SK-N-SH treated with all-trans-retinoic acid at 6 μM for 48 hours (cell line): ENCODE measurements around the gene PCGF5.
A peak's percentile ranks its signal among the peaks of the same experiment; 100 is the strongest.

Experiments
- ATAC-seq: fragments of 200-7000 bp; cut with Tn5 transposase; 3 replicates; pipeline ENCODE4 v1.9.1; 2020; ENCODE audit warnings: mild to moderate bottlenecking, moderate library complexity
- ARNTL ChIP-seq: fragments of 450-650 bp; formaldehyde crosslinking; IDR thresholded peaks from 2 replicates; pipeline ENCODE4 v1.5.0; 2020; ENCODE audit warnings: low read depth, mild to moderate bottlenecking, moderate library complexity, borderline replicate concordance
- BACH2 ChIP-seq: fragments of 250-450 bp; sonication (Bioruptor Pico); IDR thresholded peaks from 2 replicates; pipeline ENCODE4 v1.9.0; 2021; ENCODE audit warnings: mild to moderate bottlenecking, borderline replicate concordance
- CREB5 ChIP-seq: fragments of 250-450 bp; sonication (Bioruptor Pico); IDR thresholded peaks from 2 replicates; pipeline ENCODE4 v1.5.1; 2020; ENCODE audit warnings: low read depth, mild to moderate bottlenecking, moderate library complexity
- CSDC2 ChIP-seq: fragments of 250-450 bp; sonication (Bioruptor Pico); IDR thresholded peaks from 2 replicates; pipeline ENCODE4 v1.5.0; 2020; ENCODE audit warnings: mild to moderate bottlenecking, moderate library complexity
- CSRNP3 ChIP-seq: fragments of 250-450 bp; sonication (Bioruptor Pico); IDR thresholded peaks from 2 replicates; pipeline ENCODE4 v1.5.1; 2021; ENCODE audit warnings: mild to moderate bottlenecking, moderate library complexity
- ESRRG ChIP-seq: fragments of 250-450 bp; sonication (Bioruptor Pico); IDR thresholded peaks from 2 replicates; pipeline ENCODE4 v1.6.1; 2021; ENCODE audit warnings: mild to moderate bottlenecking
- GLIS3 ChIP-seq: fragments of 250-450 bp; sonication (Bioruptor Pico); IDR thresholded peaks from 2 replicates; pipeline ENCODE4 v1.5.0; 2020; ENCODE audit warnings: mild to moderate bottlenecking, moderate library complexity
- ISL1 ChIP-seq: fragments of 250-450 bp; sonication (Bioruptor Pico); IDR thresholded peaks from 2 replicates; pipeline ENCODE4 v2.1.2; 2022; ENCODE audit warnings: mild to moderate bottlenecking, moderate library complexity
- OSR1 ChIP-seq: fragments of 250-450 bp; sonication (Bioruptor Pico); IDR thresholded peaks from 2 replicates; pipeline ENCODE4 v1.8.0; 2022; ENCODE audit warnings: moderate library complexity, mild to moderate bottlenecking, inconsistent platforms
- PATZ1 ChIP-seq: fragments of 250-450 bp; sonication (Bioruptor Pico); IDR thresholded peaks from 2 replicates; pipeline ENCODE4 v1.8.0; 2020; ENCODE audit warnings: mild to moderate bottlenecking, moderate library complexity, borderline replicate concordance
- POU6F1 ChIP-seq: fragments of 250-450 bp; sonication (Bioruptor Pico); IDR thresholded peaks from 2 replicates; pipeline ENCODE4 v1.8.0; 2021; ENCODE audit warnings: low read depth, mild to moderate bottlenecking, moderate library complexity, borderline replicate concordance
- PPARA ChIP-seq: fragments of 250-450 bp; sonication (Bioruptor Pico); IDR thresholded peaks from 2 replicates; pipeline ENCODE4 v1.5.0; 2020; ENCODE audit warnings: mild to moderate bottlenecking, borderline replicate concordance
- RARB ChIP-seq: fragments of 250-450 bp; sonication (Bioruptor Pico); IDR thresholded peaks from 2 replicates; pipeline ENCODE4 v1.8.0; 2021; ENCODE audit warnings: mild to moderate bottlenecking, moderate library complexity
- TCF4 ChIP-seq: fragments of 250-450 bp; sonication (Bioruptor Pico); IDR thresholded peaks from 2 replicates; pipeline ENCODE4 v1.8.0; 2021; ENCODE audit warnings: mild to moderate bottlenecking, moderate library complexity, borderline replicate concordance
- TOX ChIP-seq: fragments of 250-450 bp; sonication (Bioruptor Pico); IDR thresholded peaks from 2 replicates; pipeline ENCODE4 v1.8.0; 2021; ENCODE audit warnings: mild to moderate bottlenecking, moderate library complexity, borderline replicate concordance
- TSHZ2 ChIP-seq: fragments of 250-450 bp; sonication (Bioruptor Pico); IDR thresholded peaks from 2 replicates; pipeline ENCODE4 v1.5.0; 2020; ENCODE audit warnings: mild to moderate bottlenecking, moderate library complexity
- ZC3H10 ChIP-seq: fragments of 250-450 bp; sonication (Bioruptor Pico); IDR thresholded peaks from 2 replicates; pipeline ENCODE4 v1.5.1; 2021; ENCODE audit warnings: mild to moderate bottlenecking, moderate library complexity
- ZFP3 ChIP-seq: fragments of 250-450 bp; sonication (Bioruptor Pico); IDR thresholded peaks from 2 replicates; pipeline ENCODE4 v1.5.0; 2020; ENCODE audit warnings: mild to moderate bottlenecking, moderate library complexity
- ZFP30 ChIP-seq: fragments of 450-650 bp; formaldehyde crosslinking; IDR thresholded peaks from 2 replicates; pipeline ENCODE4 v1.5.0; 2022; ENCODE audit warnings: mild to moderate bottlenecking, moderate library complexity
- ZNF565 ChIP-seq: fragments of 450-650 bp; formaldehyde crosslinking; conservative IDR thresholded peaks from 2 replicates; pipeline ENCODE4 v1.5.0; 2020; ENCODE audit warnings: low read depth, mild to moderate bottlenecking, moderate library complexity
- ZNF70 ChIP-seq: fragments of 450-650 bp; formaldehyde crosslinking; IDR thresholded peaks from 2 replicates; pipeline ENCODE4 v1.5.0; 2020; ENCODE audit warnings: mild to moderate bottlenecking, moderate library complexity
- ZNF8 ChIP-seq: fragments of 450-650 bp; formaldehyde crosslinking; IDR thresholded peaks from 2 replicates; pipeline ENCODE4 v1.5.0; 2020; ENCODE audit warnings: mild to moderate bottlenecking, moderate library complexity

PCGF5 gene

GRCh38 chr10:91190388-91190870, 30.0 kb upstream of the PCGF5 start:
- TF ChIP-seq ZFP3 (no peak), ZNF565 (CRISPR knock-in tag) (no peak), TOX (CRISPR knock-in tag) (no peak), ZNF8 (no peak), CSDC2 (CRISPR knock-in tag) (no peak), PPARA (CRISPR knock-in tag) (no peak), ZFP30 (CRISPR knock-in tag) (no peak), TCF4 (CRISPR knock-in tag) (no peak), ZNF70 (CRISPR knock-in tag) (no peak), BACH2 (CRISPR knock-in tag) (no peak), GLIS3 (no peak), TSHZ2 (CRISPR knock-in tag) (no peak), ZC3H10 (no peak), POU6F1 (CRISPR knock-in tag) (no peak)
- TF ChIP-seq, all 23 proteins: peak for 0
- peak; percentile 69 for ATAC-seq

- TF ChIP-seq ESRRG (CRISPR knock-in tag) (no peak), ZFP3 (no peak), ZFP30 (CRISPR knock-in tag) (no peak), PATZ1 (CRISPR knock-in tag) (no peak), ZNF565 (CRISPR knock-in tag) (no peak), ZNF8 (no peak), TOX (CRISPR knock-in tag) (no peak), TCF4 (CRISPR knock-in tag) (no peak), ZNF70 (CRISPR knock-in tag) (no peak), ARNTL (no peak), CSRNP3 (no peak), OSR1 (CRISPR knock-in tag) (no peak), RARB (CRISPR knock-in tag) (no peak), CREB5 (CRISPR knock-in tag) (no peak), BACH2 (CRISPR knock-in tag) (no peak), ZC3H10 (no peak), ISL1 (CRISPR knock-in tag) (no peak; the same call in 1 of the 2 replicates), CSDC2 (CRISPR knock-in tag) (no peak)
- TF ChIP-seq, all 23 proteins: peak for 0
- ATAC-seq, result peak; percentile 81
These were observed 29.4 kb upstream of the PCGF5 start for GRCh38 chr10:91190876-91191583.
